Panc1 (cell line): ENCODE results near the gene PDE9A. TPM values are rescaled to one million over a fixed set of nuclear protein-coding genes. Genes with fewer than 3 reads are reported as not detected.
"Not testable (repeated sequence)": the region's sequence is repeated elsewhere in the genome, so short reads cannot be mapped to it uniquely, and the experiment has no call there.

Source experiments
- ATAC-seq: fragments of 200-7000 bp; cut with Tn5 transposase; 2 replicates; pipeline ENCODE4 v1.9.1; 2020; ENCODE audit warnings: mild to moderate bottlenecking, moderate library complexity
- BruUV-seq: library from RNA; stranded (reverse); fragments of 400-500 nt; replicated peaks from 2 replicates; lab custom pipeline; 2021; lab: Mats Ljungman, UMichigan
- CTCF ChIA-PET: fragments of 300-600 bp; sonication (Branson Sonifier 250); formaldehyde crosslinking; loops from one replicate; lab custom pipeline; 2022; ENCODE audit warnings: antibody characterized with exemption; lab: Charles Lee
- POLR2A ChIA-PET: fragments of 300-600 bp; sonication (Branson Sonifier 250); formaldehyde crosslinking; loops from one replicate; lab custom pipeline; 2022; ENCODE audit warnings: antibody characterized with exemption; lab: Charles Lee
- DNase-seq: peaks from one replicate; pipeline ENCODE4 v3.0.0-alpha.2; 2010; ENCODE audit warnings: low read depth, low spot score
- H3K27ac ChIP-seq: 2 replicates; pipeline ENCODE4 v1.5.1; 2011; ENCODE audit warnings: mild to moderate bottlenecking, low read length, inconsistent platforms
- H3K27me3 ChIP-seq: fragments of 200-500 bp; sonication (Bioruptor generic); 2 replicates; pipeline ENCODE4 v1.6.0; 2014; ENCODE audit warnings: low read length, inconsistent platforms; ENCODE audit not compliant: control insufficient read depth, insufficient read depth
- H3K36me3 ChIP-seq: fragments of 200-500 bp; sonication (Bioruptor generic); 2 replicates; pipeline ENCODE4 v1.5.1; 2014; ENCODE audit warnings: inconsistent platforms, mild to moderate bottlenecking, low read length, moderate library complexity; ENCODE audit not compliant: control insufficient read depth, insufficient read depth
- H3K4me1 ChIP-seq: 2 replicates; pipeline ENCODE4 v1.5.1; 2011; ENCODE audit warnings: inconsistent platforms, mild to moderate bottlenecking, low read length, moderate library complexity; ENCODE audit not compliant: control insufficient read depth, insufficient read depth
- H3K4me3 ChIP-seq, 2 experiments: 2 replicates each; pipeline ENCODE4 v1.5.1; 2011 to 2012; ENCODE audit warnings: low read depth in 2 of 2, low read length in 2 of 2, mild to moderate bottlenecking in 2 of 2, inconsistent platforms in 1 of 2, moderate library complexity in 1 of 2
- H3K9me3 ChIP-seq: fragments of 200-500 bp; sonication (Bioruptor generic); 2 replicates; pipeline ENCODE4 v1.5.1; 2014; ENCODE audit warnings: low read depth, mild to moderate bottlenecking, inconsistent platforms, low read length, moderate library complexity; ENCODE audit not compliant: control insufficient read depth, insufficient read depth
- POLR2AphosphoS5 ChIP-seq: IDR thresholded peaks from 2 replicates; pipeline ENCODE4 v1.6.1; 2012; ENCODE audit warnings: mild to moderate bottlenecking, low read depth, low read length, moderate library complexity
- SIN3A ChIP-seq: IDR thresholded peaks from 2 replicates; pipeline ENCODE4 v1.6.1; 2012; ENCODE audit warnings: low read depth, mild to moderate bottlenecking, low read length, moderate library complexity, borderline replicate concordance; ENCODE audit not compliant: insufficient read depth
- TCF7L2 ChIP-seq: IDR thresholded peaks from 2 replicates; pipeline ENCODE4 v1.6.1; 2011; ENCODE audit warnings: mild to moderate bottlenecking, low read depth, low read length, inconsistent platforms
- in situ Hi-C: cut with HindIII; loops from 2 replicates; pipeline ENCODE4 v1.10.0; 2016; ENCODE audit warnings: low sequenced_read_pairs, low pct_unique_long_range_greater_than_20kb
- intact Hi-C: fragments of 100-400 bp; cut with micrococcal nuclease; formaldehyde crosslinking; loops from one replicate; pipeline ENCODE4 v1.10.0; 2022; ENCODE audit not compliant: unreplicated experiment
- total RNA-seq: library from RNA; stranded (reverse); gene quantifications from one replicate; pipeline ENCODE4 v1.2.1, GENCODE V29; 2021; ENCODE audit not compliant: unreplicated experiment
- TF ChIP-seq, protein P1 (sequence below): fragments of 450-650 bp; IDR thresholded peaks from 2 replicates; pipeline ENCODE4 v1.5.1; 2017; ENCODE audit warnings: mild to moderate bottlenecking
- TF ChIP-seq, protein P2 (sequence below), 2 experiments: IDR thresholded peaks; 2 replicates each; pipeline ENCODE4 v1.6.1; 2011 to 2012; ENCODE audit warnings: low read depth in 2 of 2, control low read depth in 1 of 2, low read length in 1 of 2, mild to moderate bottlenecking in 1 of 2, moderate library complexity in 1 of 2; ENCODE audit not compliant: insufficient read depth in 1 of 2

Gene PDE9A
- total RNA-seq, 1 experiment from 2014 or later = 0.72 TPM

DNA sequence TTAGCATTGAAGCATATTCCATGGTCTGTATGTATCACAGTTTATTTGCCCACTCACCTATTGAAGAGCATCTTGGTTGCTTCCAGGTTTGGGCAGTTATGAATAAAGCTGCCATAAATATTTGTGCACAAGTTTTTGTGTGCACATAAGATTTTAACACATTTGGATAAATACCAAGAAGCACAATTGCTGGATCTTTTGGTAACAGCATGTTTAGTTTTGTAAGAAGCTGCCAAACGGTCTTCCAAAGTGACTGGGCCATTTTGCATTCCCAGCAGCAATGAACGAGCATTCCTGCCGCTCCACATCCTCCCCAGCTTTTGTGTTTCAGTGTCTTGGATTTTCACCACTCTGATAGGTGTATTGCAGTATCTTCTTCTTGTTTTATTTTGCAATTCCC lies 62.7 kb downstream of the PDE9A start:
- TF ChIP-seq, protein P1, sequence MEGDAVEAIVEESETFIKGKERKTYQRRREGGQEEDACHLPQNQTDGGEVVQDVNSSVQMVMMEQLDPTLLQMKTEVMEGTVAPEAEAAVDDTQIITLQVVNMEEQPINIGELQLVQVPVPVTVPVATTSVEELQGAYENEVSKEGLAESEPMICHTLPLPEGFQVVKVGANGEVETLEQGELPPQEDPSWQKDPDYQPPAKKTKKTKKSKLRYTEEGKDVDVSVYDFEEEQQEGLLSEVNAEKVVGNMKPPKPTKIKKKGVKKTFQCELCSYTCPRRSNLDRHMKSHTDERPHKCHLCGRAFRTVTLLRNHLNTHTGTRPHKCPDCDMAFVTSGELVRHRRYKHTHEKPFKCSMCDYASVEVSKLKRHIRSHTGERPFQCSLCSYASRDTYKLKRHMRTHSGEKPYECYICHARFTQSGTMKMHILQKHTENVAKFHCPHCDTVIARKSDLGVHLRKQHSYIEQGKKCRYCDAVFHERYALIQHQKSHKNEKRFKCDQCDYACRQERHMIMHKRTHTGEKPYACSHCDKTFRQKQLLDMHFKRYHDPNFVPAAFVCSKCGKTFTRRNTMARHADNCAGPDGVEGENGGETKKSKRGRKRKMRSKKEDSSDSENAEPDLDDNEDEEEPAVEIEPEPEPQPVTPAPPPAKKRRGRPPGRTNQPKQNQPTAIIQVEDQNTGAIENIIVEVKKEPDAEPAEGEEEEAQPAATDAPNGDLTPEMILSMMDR = no peak
- TF ChIP-seq POLR2AphosphoS5 (no peak), TCF7L2 (no peak), SIN3A (no peak)
- TF ChIP-seq, protein P2, sequence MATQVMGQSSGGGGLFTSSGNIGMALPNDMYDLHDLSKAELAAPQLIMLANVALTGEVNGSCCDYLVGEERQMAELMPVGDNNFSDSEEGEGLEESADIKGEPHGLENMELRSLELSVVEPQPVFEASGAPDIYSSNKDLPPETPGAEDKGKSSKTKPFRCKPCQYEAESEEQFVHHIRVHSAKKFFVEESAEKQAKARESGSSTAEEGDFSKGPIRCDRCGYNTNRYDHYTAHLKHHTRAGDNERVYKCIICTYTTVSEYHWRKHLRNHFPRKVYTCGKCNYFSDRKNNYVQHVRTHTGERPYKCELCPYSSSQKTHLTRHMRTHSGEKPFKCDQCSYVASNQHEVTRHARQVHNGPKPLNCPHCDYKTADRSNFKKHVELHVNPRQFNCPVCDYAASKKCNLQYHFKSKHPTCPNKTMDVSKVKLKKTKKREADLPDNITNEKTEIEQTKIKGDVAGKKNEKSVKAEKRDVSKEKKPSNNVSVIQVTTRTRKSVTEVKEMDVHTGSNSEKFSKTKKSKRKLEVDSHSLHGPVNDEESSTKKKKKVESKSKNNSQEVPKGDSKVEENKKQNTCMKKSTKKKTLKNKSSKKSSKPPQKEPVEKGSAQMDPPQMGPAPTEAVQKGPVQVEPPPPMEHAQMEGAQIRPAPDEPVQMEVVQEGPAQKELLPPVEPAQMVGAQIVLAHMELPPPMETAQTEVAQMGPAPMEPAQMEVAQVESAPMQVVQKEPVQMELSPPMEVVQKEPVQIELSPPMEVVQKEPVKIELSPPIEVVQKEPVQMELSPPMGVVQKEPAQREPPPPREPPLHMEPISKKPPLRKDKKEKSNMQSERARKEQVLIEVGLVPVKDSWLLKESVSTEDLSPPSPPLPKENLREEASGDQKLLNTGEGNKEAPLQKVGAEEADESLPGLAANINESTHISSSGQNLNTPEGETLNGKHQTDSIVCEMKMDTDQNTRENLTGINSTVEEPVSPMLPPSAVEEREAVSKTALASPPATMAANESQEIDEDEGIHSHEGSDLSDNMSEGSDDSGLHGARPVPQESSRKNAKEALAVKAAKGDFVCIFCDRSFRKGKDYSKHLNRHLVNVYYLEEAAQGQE (IDR thresholded peaks at IDR 0.05; ENCODE audit: insufficient read depth in 1 of 2, low read depth in 2 of 2, low read length in 1 of 2) = no peak
- no peaks in the 10 kb centered on the region for H3K36me3 ChIP-seq
- in situ Hi-C loops (no loop called here), intact Hi-C loops (no loop called here)
- POLR2A ChIA-PET = no interaction called here
- no peaks in the 10 kb centered on the region; the same call in 1 of the 2 replicates for H3K27me3 ChIP-seq
- DNase-seq (no peak), ATAC-seq (no peak)
- no peak overlapping the region for H3K4me3 ChIP-seq
- no peak overlapping the region for H3K27ac ChIP-seq
- no peaks in the 10 kb centered on the region for H3K9me3 ChIP-seq
- CTCF ChIA-PET = no interaction called here
- no peaks in the 10 kb centered on the region for H3K4me1 ChIP-seq
- BruUV-seq = no TSS peak

DNA sequence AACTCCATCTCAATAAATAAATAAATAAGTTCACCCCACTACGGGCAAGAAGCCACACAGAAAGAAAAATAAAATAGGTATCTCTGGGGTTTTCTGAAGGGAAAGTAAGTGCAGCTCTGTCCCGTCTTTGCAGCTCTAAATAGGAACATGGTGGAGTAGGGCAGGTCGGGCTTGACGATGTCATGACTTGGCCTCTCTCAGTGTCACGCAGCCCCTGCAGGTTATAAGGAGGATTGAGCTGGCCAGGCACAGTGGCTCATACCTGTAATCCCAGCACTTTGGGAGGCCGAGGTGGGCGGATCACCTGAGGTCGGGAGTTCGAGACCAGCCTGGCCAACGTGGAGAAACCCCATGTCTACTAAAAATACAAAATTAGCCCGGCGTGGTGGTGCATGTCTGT lies 67.1 kb downstream of the PDE9A start:
- H3K27ac ChIP-seq, H3K27me3 ChIP-seq, H3K4me1 ChIP-seq, intact Hi-C loops, ATAC-seq, DNase-seq, CTCF ChIA-PET, H3K36me3 ChIP-seq, H3K9me3 ChIP-seq, in situ Hi-C loops, BruUV-seq, H3K4me3 ChIP-seq: not testable (repeated sequence)
- POLR2A ChIA-PET = interaction anchor here (0.7 kb wide), 1 partner anchor 76 kb away, joined by 3 read pairs; no protein-coding TSS in a partner anchor

DNA sequence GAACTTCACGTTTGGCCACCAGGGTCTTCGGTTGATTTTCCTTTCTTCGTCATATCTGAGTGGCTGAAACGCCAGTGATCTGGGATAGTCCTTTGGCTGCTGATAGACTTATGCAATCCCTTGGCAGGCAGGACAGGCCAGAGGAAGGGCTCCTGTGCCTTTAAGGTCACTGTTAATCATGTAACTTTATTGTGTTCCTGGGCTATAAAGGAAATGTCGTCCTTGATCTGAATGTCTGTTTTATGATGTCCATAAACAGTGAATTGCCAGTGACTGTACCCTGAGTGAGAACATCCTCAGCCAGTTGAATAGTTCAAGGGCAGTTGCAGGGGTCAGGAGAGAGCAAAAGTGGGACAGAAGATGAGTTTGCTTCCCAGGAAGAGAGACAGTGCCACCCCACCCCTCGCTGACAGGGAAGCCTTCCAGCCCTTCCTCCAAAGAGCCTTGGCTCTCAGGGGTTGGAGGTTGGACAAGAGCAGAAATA lies 68.0 kb downstream of the PDE9A start:
- no peaks in the 10 kb centered on the region for H3K4me1 ChIP-seq
- intact Hi-C loops = no loop called here
- H3K27me3 ChIP-seq = no peaks in the 10 kb centered on the region
- H3K9me3 ChIP-seq = no peaks in the 10 kb centered on the region
- H3K4me3 ChIP-seq = no peak overlapping the region
- no peaks in the 10 kb centered on the region for H3K36me3 ChIP-seq
- TF ChIP-seq POLR2AphosphoS5 (no peak), SIN3A (no peak), TCF7L2 (no peak)
- TF ChIP-seq, protein P2 (IDR thresholded peaks at IDR 0.05; ENCODE audit: insufficient read depth in 1 of 2, low read depth in 2 of 2, low read length in 1 of 2) = no peak
- TF ChIP-seq, protein P1 = no peak
- DNase-seq (no peak), ATAC-seq (no peak)
- no TSS peak for BruUV-seq
- ChIA-PET CTCF (interaction anchor here (0.5 kb wide), 1 partner anchor 412 kb away, joined by 7 read pairs; no protein-coding TSS in a partner anchor), POLR2A (no interaction called here)
- H3K27ac ChIP-seq = no peak overlapping the region
- in situ Hi-C loops = no loop called here
